GM12874 (cell line): Measurements from ENCODE around the gene TTLL10.

Experiments
- CTCF ChIP-seq: IDR thresholded peaks from 2 replicates; pipeline ENCODE4 v1.5.1; 2011; ENCODE audit warnings: low read depth, mild to moderate bottlenecking, control low read depth, low read length, moderate library complexity; ENCODE audit not compliant: insufficient read depth

TTLL10 gene

GRCh38 chr1:1157914-1158710, 15.6 kb upstream of the TTLL10 start:
- no peak for TF ChIP-seq CTCF

GRCh38 chr1:1160281-1160930, 13.3 kb upstream of the TTLL10 start:
- no peak for TF ChIP-seq CTCF

GRCh38 chr1:1161078-1161682, 12.5 kb upstream of the TTLL10 start:
- TF ChIP-seq CTCF: no peak

- no peak for TF ChIP-seq CTCF
Observed at GRCh38 chr1:1161683-1162079, 12.0 kb upstream of the TTLL10 start.

GRCh38 chr1:1162597-1163537, 10.8 kb upstream of the TTLL10 start:
- TF ChIP-seq CTCF: no peak

- no peak for TF ChIP-seq CTCF
Observed at GRCh38 chr1:1163538-1164070, 10.1 kb upstream of the TTLL10 start.
